Osteocyte (in vitro differentiated cells): ENCODE data around the gene TSHZ2. TPM values are rescaled to one million over a fixed set of nuclear protein-coding genes. Genes with fewer than 3 reads are reported as not detected.

Experiments
- DNase-seq: peaks from one replicate; pipeline ENCODE4 v3.0.0; 2021; ENCODE audit warnings: mixed read lengths; ENCODE audit not compliant: unreplicated experiment; ENCODE audit errors: extremely low spot score
- H3K27ac Mint-ChIP-seq: one replicate; pipeline ENCODE4 v1.8.0; 2021; ENCODE audit warnings: mild to moderate bottlenecking, mixed read lengths; ENCODE audit not compliant: unreplicated experiment
- H3K27me3 Mint-ChIP-seq: one replicate; pipeline ENCODE4 v1.8.0; 2021; ENCODE audit warnings: mixed read lengths; ENCODE audit not compliant: unreplicated experiment
- H3K36me3 Mint-ChIP-seq: one replicate; pipeline ENCODE4 v1.8.0; 2021; ENCODE audit warnings: mixed read lengths; ENCODE audit not compliant: unreplicated experiment
- H3K4me1 Mint-ChIP-seq: one replicate; pipeline ENCODE4 v1.8.0; 2021; ENCODE audit warnings: mixed read lengths; ENCODE audit not compliant: unreplicated experiment
- H3K4me3 Mint-ChIP-seq: one replicate; pipeline ENCODE4 v1.8.0; 2021; ENCODE audit warnings: mild to moderate bottlenecking, moderate library complexity, mixed read lengths; ENCODE audit not compliant: unreplicated experiment
- H3K9me3 Mint-ChIP-seq: one replicate; pipeline ENCODE4 v1.8.0; 2021; ENCODE audit warnings: mixed read lengths; ENCODE audit not compliant: unreplicated experiment
- CTCF ChIP-seq: fragments of 200-600 bp; sonication (generic); IDR thresholded peaks from 2 replicates; pipeline ENCODE4 v1.5.0; 2021; ENCODE audit warnings: antibody characterized with exemption, mild to moderate bottlenecking, moderate library complexity
- total RNA-seq: library from RNA; stranded (reverse); gene quantifications from 2 replicates; pipeline ENCODE4 v1.2.1, GENCODE V29; 2021

TSHZ2 gene
- total RNA-seq, 1 donor from 2014 or later: not detected

- peaks cover 4% of the 10 kb centered on the region for H3K9me3 Mint-ChIP-seq
- DNase-seq: no peak
Measured at GRCh38 chr20:53091789-53092188, 119.6 kb downstream of the TSHZ2 start.

GRCh38 chr20:53092772-53093300, 120.7 kb downstream of the TSHZ2 start:
- Mint-ChIP-seq H3K4me3 (no peak overlapping the region), H3K27me3 (no peaks in the 10 kb centered on the region), H3K27ac (no peak overlapping the region), H3K36me3 (no peaks in the 10 kb centered on the region), H3K9me3 (peaks cover 6% of the 10 kb centered on the region), H3K4me1 (no peaks in the 10 kb centered on the region)
- TF ChIP-seq CTCF: no peak
- DNase-seq: no peak

More at GRCh38 chr20:53091789-53092188, 119.6 kb downstream of the TSHZ2 start:
- Mint-ChIP-seq H3K27me3 (no peaks in the 10 kb centered on the region), H3K4me1 (no peaks in the 10 kb centered on the region), H3K27ac (no peak overlapping the region), H3K4me3 (no peak overlapping the region), H3K36me3 (no peaks in the 10 kb centered on the region)
- no peak for TF ChIP-seq CTCF

GRCh38 chr20:53097371-53097770, 125.2 kb downstream of the TSHZ2 start:
- no peak overlapping the region for H3K27ac Mint-ChIP-seq
- no peak for DNase-seq
- H3K9me3 Mint-ChIP-seq: peaks cover 6% of the 10 kb centered on the region
- no peak overlapping the region for H3K4me3 Mint-ChIP-seq
- no peaks in the 10 kb centered on the region for H3K27me3 Mint-ChIP-seq
- no peaks in the 10 kb centered on the region for H3K4me1 Mint-ChIP-seq
- no peak for TF ChIP-seq CTCF
- no peaks in the 10 kb centered on the region for H3K36me3 Mint-ChIP-seq

- TF ChIP-seq CTCF: no peak
- no peak for DNase-seq
- Mint-ChIP-seq H3K27me3 (no peaks in the 10 kb centered on the region), H3K27ac (no peak overlapping the region), H3K9me3 (peaks cover 6% of the 10 kb centered on the region), H3K4me3 (no peak overlapping the region), H3K36me3 (no peaks in the 10 kb centered on the region), H3K4me1 (no peaks in the 10 kb centered on the region)
Measured at GRCh38 chr20:53097791-53098190, 125.6 kb downstream of the TSHZ2 start.

GRCh38 chr20:53098621-53099020, 126.5 kb downstream of the TSHZ2 start:
- no peak for TF ChIP-seq CTCF
- Mint-ChIP-seq H3K4me3 (no peak overlapping the region), H3K36me3 (no peaks in the 10 kb centered on the region), H3K27me3 (no peaks in the 10 kb centered on the region), H3K9me3 (peaks cover 6% of the 10 kb centered on the region), H3K4me1 (no peaks in the 10 kb centered on the region), H3K27ac (no peak overlapping the region)
- no peak for DNase-seq
